GM19452 (cell line): ENCODE results near the gene PRM3.

Source experiments
- ATAC-seq: cut with Tn5 transposase; IDR thresholded peaks from one replicate; pipeline ENCODE4 v1.9.1; 2021; ENCODE audit not compliant: unreplicated experiment

The PRM3 gene

DNA sequence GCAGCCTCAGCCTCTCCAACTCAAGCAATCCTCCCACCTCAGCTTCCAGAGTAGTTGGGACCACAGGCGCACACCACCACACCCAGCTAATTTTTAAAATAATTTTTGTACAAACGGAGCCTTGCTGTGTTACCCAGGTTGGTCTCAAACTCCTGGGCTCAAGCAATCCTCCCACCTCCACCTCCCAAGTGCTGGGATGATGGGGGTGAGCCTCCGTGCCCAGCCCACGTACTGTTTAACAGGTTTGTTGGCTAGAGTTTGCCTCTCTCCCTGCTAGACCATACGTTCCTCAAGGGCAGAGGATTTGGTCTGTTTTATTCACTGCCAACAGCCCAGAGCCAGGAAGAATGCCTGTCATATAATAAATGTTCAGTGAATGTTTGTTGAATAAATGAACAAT is 44.0 kb downstream of the PRM3 start:
- ATAC-seq, result no peak

GRCh38 chr16:11225677-11226549 is 47.5 kb downstream of the PRM3 start:
- ATAC-seq, result no peak

GRCh38 chr16:11224894-11225676 is 48.3 kb downstream of the PRM3 start:
- peak; percentile 76 for ATAC-seq

- ATAC-seq, result peak; percentile 47
Observed at GRCh38 chr16:11224096-11224893, 49.1 kb downstream of the PRM3 start.
